Erythroblast (primary cell): ENCODE results near the gene DYRK2.

ENCODE experiments used
- GATA1 ChIP-seq: IDR thresholded peaks from 2 replicates; pipeline ENCODE4 v1.6.1; 2011; ENCODE audit warnings: low read depth, mild to moderate bottlenecking, control low read depth, low read length, moderate library complexity
- POLR2A ChIP-seq: IDR thresholded peaks from 2 replicates; pipeline ENCODE4 v1.6.1; 2011; ENCODE audit warnings: mild to moderate bottlenecking, low read length

GRCh38 chr12:67659292-67659691 lies 10.7 kb downstream of the DYRK2 start:
- TF ChIP-seq POLR2A (no peak), GATA1 (no peak)
